Cardiac muscle cell (in vitro differentiated cells and primary cell): ENCODE measurements around the gene LPCAT3. TPM values are rescaled to one million over a fixed set of nuclear protein-coding genes. Genes with fewer than 3 reads are reported as not detected.

Source experiments
- DNase-seq, 2 donors: peaks; one replicate each; pipeline versions ENCODE4 v3.0.0 to v3.0.0-alpha.2; 2010 to 2017; ENCODE audit warnings: low read depth in 1 of 2, low spot score in 1 of 2
- H3K27ac ChIP-seq: fragments of 200-600 bp; sonication (generic); 2 replicates; pipeline ENCODE4 v1.5.1; 2016
- H3K27me3 ChIP-seq: fragments of 200-600 bp; sonication (generic); 2 replicates; pipeline ENCODE4 v1.6.0; 2016; ENCODE audit warnings: control low read depth
- H3K36me3 ChIP-seq: fragments of 200-600 bp; sonication (generic); 2 replicates; pipeline ENCODE4 v1.5.1; 2016; ENCODE audit warnings: control low read depth
- H3K4me1 ChIP-seq: fragments of 200-600 bp; sonication (generic); 2 replicates; pipeline ENCODE4 v1.8.1; 2017; ENCODE audit warnings: low read depth, mild to moderate bottlenecking, mixed run types
- H3K4me3 ChIP-seq: fragments of 200-600 bp; sonication (generic); 2 replicates; pipeline ENCODE4 v1.5.1; 2016; ENCODE audit warnings: mild to moderate bottlenecking
- H3K9me3 ChIP-seq: fragments of 200-600 bp; sonication (generic); 2 replicates; pipeline ENCODE4 v1.5.1; 2017; ENCODE audit warnings: low read depth, mild to moderate bottlenecking, control low read depth
- polyA plus RNA-seq: library from polyadenylated mRNA; unstranded; fragments of >200 nt; fragmentation: Nextera tagmentation; extraction: Ambion mirVana; gene quantifications from 2 replicates; pipeline ENCODE4 v1.2.1, GENCODE V29; 2016
- total RNA-seq: library from RNA; depleted of rRNA; stranded (reverse); fragments of >200 nt; gene quantifications from 2 replicates; pipeline ENCODE4 v1.2.3, GENCODE V29; 2016
- TF ChIP-seq, protein P1 (sequence below): IDR thresholded peaks from 2 replicates; pipeline ENCODE4 v1.5.1; 2012; ENCODE audit warnings: low read depth, mild to moderate bottlenecking, low read length

LPCAT3 gene
- total and polyA plus RNA-seq, 2 experiments from 2014 or later = 12.0 to 37.8 TPM

DNA sequence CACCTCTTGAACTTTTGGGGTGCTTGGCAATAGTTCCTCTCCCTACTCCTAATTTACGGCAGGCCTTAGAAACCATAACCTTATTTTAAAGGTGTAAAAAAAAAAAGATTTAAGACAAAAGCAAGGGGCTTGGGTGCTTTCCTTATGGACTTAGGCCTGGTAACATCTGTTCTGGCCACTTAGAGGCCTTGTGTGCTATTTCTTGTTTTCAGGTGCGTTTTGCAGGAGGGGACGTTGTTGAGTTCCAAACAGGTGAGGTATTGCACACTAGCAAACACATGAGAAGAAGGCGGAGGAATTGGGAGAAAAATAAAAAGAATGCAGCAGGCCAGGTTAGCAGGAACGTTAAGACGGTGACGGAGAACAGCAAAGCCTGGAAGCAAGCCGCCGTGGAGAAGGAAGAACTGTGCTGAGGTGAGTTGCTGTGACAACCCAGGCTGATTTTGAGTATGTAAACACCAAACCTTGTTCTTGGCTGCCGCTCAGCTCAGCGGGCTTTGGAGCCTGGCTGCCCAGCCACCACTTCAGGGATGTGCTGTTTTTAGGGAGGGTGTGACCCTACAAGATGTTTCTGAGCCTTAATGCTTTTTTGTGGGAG lies 30.2 kb downstream of the LPCAT3 start:
- Histone ChIP-seq H3K36me3 (peaks cover 6% of the 10 kb centered on the region), H3K27ac (no peak overlapping the region), H3K9me3 (no peaks in the 10 kb centered on the region), H3K4me1 (no peaks in the 10 kb centered on the region), H3K27me3 (no peaks in the 10 kb centered on the region), H3K4me3 (no peak overlapping the region)
- DNase-seq = no peak
- TF ChIP-seq, protein P1, sequence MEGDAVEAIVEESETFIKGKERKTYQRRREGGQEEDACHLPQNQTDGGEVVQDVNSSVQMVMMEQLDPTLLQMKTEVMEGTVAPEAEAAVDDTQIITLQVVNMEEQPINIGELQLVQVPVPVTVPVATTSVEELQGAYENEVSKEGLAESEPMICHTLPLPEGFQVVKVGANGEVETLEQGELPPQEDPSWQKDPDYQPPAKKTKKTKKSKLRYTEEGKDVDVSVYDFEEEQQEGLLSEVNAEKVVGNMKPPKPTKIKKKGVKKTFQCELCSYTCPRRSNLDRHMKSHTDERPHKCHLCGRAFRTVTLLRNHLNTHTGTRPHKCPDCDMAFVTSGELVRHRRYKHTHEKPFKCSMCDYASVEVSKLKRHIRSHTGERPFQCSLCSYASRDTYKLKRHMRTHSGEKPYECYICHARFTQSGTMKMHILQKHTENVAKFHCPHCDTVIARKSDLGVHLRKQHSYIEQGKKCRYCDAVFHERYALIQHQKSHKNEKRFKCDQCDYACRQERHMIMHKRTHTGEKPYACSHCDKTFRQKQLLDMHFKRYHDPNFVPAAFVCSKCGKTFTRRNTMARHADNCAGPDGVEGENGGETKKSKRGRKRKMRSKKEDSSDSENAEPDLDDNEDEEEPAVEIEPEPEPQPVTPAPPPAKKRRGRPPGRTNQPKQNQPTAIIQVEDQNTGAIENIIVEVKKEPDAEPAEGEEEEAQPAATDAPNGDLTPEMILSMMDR = no peak

DNA sequence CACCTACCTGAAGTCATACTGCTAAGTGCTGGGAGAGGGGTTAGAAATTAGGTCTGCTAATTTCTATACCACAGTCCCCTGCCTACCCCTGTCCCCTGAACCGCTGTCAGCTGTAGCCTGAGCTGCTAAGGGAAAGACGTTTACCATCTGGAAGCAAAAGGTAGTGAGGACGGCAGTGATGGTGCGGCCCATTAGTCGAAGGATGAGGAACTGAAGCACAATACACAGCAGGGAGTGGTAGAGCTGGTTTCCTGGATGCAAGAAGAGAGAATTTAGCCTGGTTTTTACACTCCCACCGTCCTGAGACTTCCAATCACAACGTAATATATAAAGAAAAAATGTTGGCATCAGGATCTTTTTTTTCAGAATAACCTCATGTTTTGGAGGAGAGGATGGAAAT lies 35.7 kb downstream of the LPCAT3 start:
- H3K36me3 ChIP-seq = peaks cover 16% of the 10 kb centered on the region
- no peak overlapping the region for H3K4me3 ChIP-seq
- no peaks in the 10 kb centered on the region for H3K27me3 ChIP-seq
- H3K9me3 ChIP-seq = no peaks in the 10 kb centered on the region
- H3K27ac ChIP-seq = no peak overlapping the region
- H3K4me1 ChIP-seq = no peaks in the 10 kb centered on the region
- no peak for DNase-seq
- TF ChIP-seq, protein P1 = no peak

DNA sequence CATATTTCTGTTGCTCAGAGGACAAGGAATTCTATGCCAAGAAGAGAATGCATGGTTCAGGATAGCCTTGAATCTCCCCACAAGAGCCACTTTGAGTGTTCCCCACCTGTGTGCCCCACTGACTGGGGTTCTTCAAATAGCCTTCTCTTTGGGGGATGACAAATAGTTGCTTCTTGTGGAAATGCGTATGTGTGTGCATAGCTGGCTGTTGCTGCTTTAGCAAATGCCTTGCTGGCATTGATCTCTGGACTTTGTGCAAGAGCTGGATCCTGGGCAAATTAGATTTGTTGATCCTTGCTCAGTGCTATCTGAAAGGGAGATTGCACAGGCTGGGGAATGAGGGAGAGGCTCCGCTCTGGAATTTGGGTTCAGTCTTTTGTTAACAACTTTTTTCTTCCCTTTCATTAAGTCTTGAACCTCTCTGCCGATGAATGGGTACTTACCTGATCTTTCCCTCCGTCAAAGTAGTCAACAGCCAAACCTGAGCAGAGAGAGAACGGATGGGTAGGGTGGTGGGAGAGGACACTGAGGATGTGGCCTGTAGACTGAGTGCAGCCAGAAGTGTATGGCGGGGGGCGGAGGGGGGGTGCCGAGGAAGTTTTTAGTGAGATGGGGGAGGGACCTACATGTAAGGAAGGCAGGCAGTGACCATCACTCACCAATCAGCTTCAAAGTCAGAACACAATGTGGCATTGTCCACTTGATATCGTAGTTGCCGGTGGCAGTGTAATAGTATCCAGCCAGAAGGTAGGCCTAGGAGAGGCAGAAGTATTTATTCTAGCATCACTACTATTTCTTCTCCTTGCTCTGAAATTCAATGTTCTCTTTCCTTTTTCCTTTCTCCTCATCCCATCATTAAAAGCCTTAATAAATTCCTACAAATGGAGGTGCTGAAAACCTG lies 36.9 kb downstream of the LPCAT3 start:
- Histone ChIP-seq H3K9me3 (no peaks in the 10 kb centered on the region), H3K4me3 (no peak overlapping the region), H3K27me3 (no peaks in the 10 kb centered on the region), H3K36me3 (peaks cover 23% of the 10 kb centered on the region), H3K4me1 (no peaks in the 10 kb centered on the region), H3K27ac (no peak overlapping the region)
- no peak for DNase-seq
- TF ChIP-seq, protein P1 = no peak

DNA sequence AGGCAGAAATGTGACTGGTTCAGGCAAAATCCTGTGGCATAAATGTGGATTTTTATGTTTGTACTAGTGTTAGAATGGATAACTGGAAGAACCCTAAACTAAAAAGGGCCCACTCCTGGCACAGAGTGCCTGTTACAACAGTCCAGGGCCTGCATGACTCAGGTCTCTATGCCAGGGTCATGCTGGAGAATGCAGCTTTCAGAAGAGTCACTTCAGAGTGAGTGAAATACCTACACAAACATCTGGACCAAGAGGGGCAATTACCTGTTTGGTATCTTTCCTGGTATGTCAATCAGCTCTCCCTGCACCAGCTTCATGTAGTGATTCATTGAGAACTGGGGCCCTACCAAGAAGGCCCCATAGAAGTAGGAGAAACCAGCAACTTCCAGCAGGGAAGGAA lies 37.5 kb downstream of the LPCAT3 start:
- Histone ChIP-seq H3K36me3 (peaks cover 25% of the 10 kb centered on the region), H3K27me3 (no peaks in the 10 kb centered on the region), H3K4me1 (no peaks in the 10 kb centered on the region), H3K9me3 (no peaks in the 10 kb centered on the region), H3K27ac (no peak overlapping the region), H3K4me3 (no peak overlapping the region)
- TF ChIP-seq, protein P1 = no peak
- DNase-seq = no peak

DNA sequence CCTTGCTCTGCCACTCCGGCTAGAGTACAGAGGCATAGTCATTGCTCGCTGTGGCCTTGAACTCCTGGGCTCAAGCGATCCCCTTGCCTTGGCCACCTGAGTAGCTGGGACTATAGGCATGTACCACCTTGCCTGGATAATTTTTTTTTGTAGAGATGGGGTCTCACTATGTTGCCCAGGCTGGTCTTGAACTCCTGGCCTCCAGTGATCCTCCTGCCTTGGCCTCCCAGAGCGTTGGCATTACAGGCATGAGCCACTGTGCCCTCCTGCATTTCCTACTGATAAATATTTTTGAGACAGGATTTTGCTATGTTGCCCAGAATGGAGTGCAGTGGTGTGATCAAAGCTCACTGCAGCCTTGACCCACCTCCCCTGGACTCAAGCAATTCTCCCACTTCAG lies 38.2 kb downstream of the LPCAT3 start:
- DNase-seq = no peak
- TF ChIP-seq, protein P1 = no peak
- Histone ChIP-seq H3K4me1 (no peaks in the 10 kb centered on the region), H3K27ac (no peak overlapping the region), H3K36me3 (peaks cover 32% of the 10 kb centered on the region), H3K27me3 (no peaks in the 10 kb centered on the region), H3K9me3 (no peaks in the 10 kb centered on the region), H3K4me3 (no peak overlapping the region)
